B cell (primary cell): Measurements from ENCODE around the gene SHC3. TPM values are rescaled to one million over a fixed set of nuclear protein-coding genes. Genes with fewer than 3 reads are reported as not detected.

Source experiments
- ATAC-seq: fragments of 200-7000 bp; cut with Tn5 transposase; one replicate; pipeline ENCODE4 v1.10.0; 2021; ENCODE audit warnings: low read depth, mild to moderate bottlenecking, moderate number of reproducible peaks, moderate library complexity
- CTCF ChIA-PET: fragments of 350-600 bp; sonication (Branson Sonifier 250); formaldehyde crosslinking; loops from one replicate; lab custom pipeline; 2021; ENCODE audit warnings: antibody characterized with exemption, inconsistent platforms; lab: Charles Lee
- POLR2A ChIA-PET: fragments of 350-600 bp; sonication (Branson Sonifier 250); formaldehyde crosslinking; loops from one replicate; lab custom pipeline; 2021; ENCODE audit warnings: antibody characterized with exemption; lab: Charles Lee
- DNase-seq: peaks from one replicate; pipeline ENCODE4 v3.0.0; 2013
- H2AFZ ChIP-seq: 2 replicates; pipeline ENCODE4 v1.6.1; 2012; ENCODE audit warnings: mild to moderate bottlenecking, low read depth, low read length; ENCODE audit not compliant: insufficient read depth, poor library complexity, severe bottlenecking
- H3K27ac ChIP-seq, 2 donors: 1 replicate in 1 of 2; 2 replicates in 1 of 2; pipeline ENCODE4 v1.5.1; 2012 to 2013; ENCODE audit warnings: low read length in 2 of 2, mild to moderate bottlenecking in 2 of 2, moderate library complexity in 1 of 2
- H3K27me3 ChIP-seq, 4 experiments: fragments of 200-600 bp in 1 of 4; sonication (generic) in 1 of 4; replicated peaks in 1 of 4; 1 replicate in 2 of 4; 2 replicates in 2 of 4; pipeline versions ENCODE4 v1.6.1 to v1.7.0; 2013 to 2016; ENCODE audit warnings: low read length in 3 of 4, mild to moderate bottlenecking in 2 of 4, mixed read lengths in 1 of 4, moderate library complexity in 1 of 4; ENCODE audit not compliant: insufficient read depth in 4 of 4, control insufficient read depth in 3 of 4; ENCODE audit errors: control extremely low read depth in 1 of 4
- H3K36me3 ChIP-seq, 2 experiments: replicated peaks in 1 of 2; 1 replicate in 1 of 2; 2 replicates in 1 of 2; pipeline versions ENCODE4 v1.6.1 to v1.7.1; 2013; ENCODE audit warnings: low read length in 1 of 2; ENCODE audit not compliant: insufficient read depth in 2 of 2, control insufficient read depth in 1 of 2; ENCODE audit errors: control extremely low read depth in 1 of 2, extremely low read depth in 1 of 2
- H3K4me1 ChIP-seq, 2 donors: fragments of 200-600 bp in 1 of 2; sonication (generic) in 1 of 2; 1 replicate in 1 of 2; 2 replicates in 1 of 2; pipeline versions ENCODE4 v1.5.1 to v1.6.1; 2013 to 2017; ENCODE audit warnings: low read length in 2 of 2; ENCODE audit not compliant: control insufficient read depth in 2 of 2, insufficient read depth in 2 of 2
- H3K4me2 ChIP-seq: replicated peaks from 2 replicates; pipeline ENCODE3; 2012; ENCODE audit warnings: mild to moderate bottlenecking, low read depth, low read length; ENCODE audit not compliant: poor library complexity, severe bottlenecking
- H3K4me3 ChIP-seq, 5 experiments: fragments of 200-600 bp in 1 of 5; sonication (generic) in 1 of 5; 1 replicate in 3 of 5; 2 replicates in 2 of 5; pipeline versions ENCODE4 v1.5.1 to v1.7.0; 2011 to 2016; ENCODE audit warnings: low read length in 4 of 5, mild to moderate bottlenecking in 4 of 5, low read depth in 2 of 5, control low read depth in 1 of 5, moderate library complexity in 1 of 5; ENCODE audit not compliant: insufficient read depth in 1 of 5; ENCODE audit errors: control extremely low read depth in 1 of 5, extremely low read depth in 1 of 5
- H3K79me2 ChIP-seq: fragments of 200-600 bp; sonication (generic); one replicate; pipeline ENCODE4 v1.6.0; 2016; ENCODE audit warnings: low read length; ENCODE audit not compliant: control insufficient read depth, insufficient read depth
- H3K9ac ChIP-seq: fragments of 200-600 bp; sonication (generic); 2 replicates; pipeline ENCODE4 v1.6.1; 2017; ENCODE audit warnings: mild to moderate bottlenecking, low read length, moderate library complexity
- H3K9me3 ChIP-seq, 3 donors: one replicate each; pipeline versions ENCODE4 v1.6.1 to v1.7.1; 2013; ENCODE audit warnings: low read length in 2 of 3; ENCODE audit not compliant: control insufficient read depth in 2 of 3, insufficient read depth in 1 of 3; ENCODE audit errors: control extremely low read depth in 1 of 3
- H4K20me1 ChIP-seq: 2 replicates; pipeline ENCODE4 v1.6.0; 2012; ENCODE audit warnings: mild to moderate bottlenecking, low read length; ENCODE audit not compliant: insufficient read depth, control insufficient read depth, poor library complexity, severe bottlenecking
- H3K27ac Mint-ChIP-seq: one replicate; pipeline ENCODE4 v1.8.0; 2021; ENCODE audit warnings: mixed read lengths
- H3K27me3 Mint-ChIP-seq: one replicate; pipeline ENCODE4 v1.8.0; 2021; ENCODE audit warnings: mixed read lengths
- H3K4me1 Mint-ChIP-seq: one replicate; pipeline ENCODE4 v1.8.0; 2021; ENCODE audit warnings: mixed read lengths
- H3K4me3 Mint-ChIP-seq: one replicate; pipeline ENCODE4 v1.8.0; 2021; ENCODE audit warnings: mixed read lengths
- H3K9me3 Mint-ChIP-seq: one replicate; pipeline ENCODE4 v1.8.0; 2022; ENCODE audit warnings: mixed read lengths; ENCODE audit not compliant: insufficient read depth
- CTCF ChIP-seq: fragments of 200-600 bp; IDR thresholded peaks from one replicate; pipeline ENCODE4 v1.8.0; 2022; ENCODE audit warnings: antibody characterized with exemption, mild to moderate bottlenecking
- EZH2 ChIP-seq: IDR thresholded peaks from 2 replicates; pipeline ENCODE4 v1.6.1; 2012; ENCODE audit warnings: borderline replicate concordance, low read depth, mild to moderate bottlenecking, moderate library complexity, low read length; ENCODE audit not compliant: insufficient read depth, poor library complexity, severe bottlenecking
- WGBS: methylation state at CpG from one replicate; pipeline ENCODE4 v1.1.5; 2013; ENCODE audit warnings: missing lambda C conversion rate; ENCODE audit not compliant: insufficient coverage; 5-methylcytosine and 5-hydroxymethylcytosine counted together
- intact Hi-C: fragments of 100-400 bp; cut with micrococcal nuclease; formaldehyde crosslinking; loops from one replicate; pipeline ENCODE4 v1.10.0; 2022
- polyA plus RNA-seq: library from polyadenylated mRNA; depleted of rRNA; stranded (reverse); fragments of >200 nt; gene quantifications from 2 replicates; pipeline ENCODE4 v1.2.3, GENCODE V29; 2012
- total RNA-seq, 2 donors: library from RNA; stranded (reverse); fragments of 120-200 nt in 1 of 2; gene quantifications; 1 replicate in 1 of 2; 2 replicates in 1 of 2; pipeline versions ENCODE4 v1.2.3 to v1.2.4, GENCODE V29; 2013 to 2022

SHC3 gene
- total and polyA plus RNA-seq, 2 donors (not counting 1 experiment from before 2014, with no cell fraction given): 0.03 TPM; not detected in 1

- Histone ChIP-seq H3K27me3 (peaks cover 0 to 10% (median 0%) of the 10 kb centered on the region in 4 experiments), H3K4me3 (no peak overlapping the region), H4K20me1 (no peaks in the 10 kb centered on the region), H3K27ac (no peak overlapping the region), H3K4me2 (no peak overlapping the region), H3K36me3 (no peaks in the 10 kb centered on the region), H3K79me2 (no peaks in the 10 kb centered on the region), H3K9me3 (no peaks in the 10 kb centered on the region), H2AFZ (no peak overlapping the region), H3K4me1 (no peaks in the 10 kb centered on the region), H3K9ac (no peak overlapping the region)
- TF ChIP-seq CTCF: no peak
- no peak for TF ChIP-seq EZH2
- ATAC-seq (no peak), DNase-seq (no peak)
- no peaks in the 10 kb centered on the region for H3K9me3 Mint-ChIP-seq
- ChIA-PET CTCF (no interaction called here), POLR2A (no interaction called here)
- H3K4me1 Mint-ChIP-seq: no peaks in the 10 kb centered on the region
- H3K27ac Mint-ChIP-seq: no peak overlapping the region
- H3K4me3 Mint-ChIP-seq: no peak overlapping the region
- intact Hi-C loops: no loop called here
- peaks cover 14% of the 10 kb centered on the region for H3K27me3 Mint-ChIP-seq
- 92% methylated on average over 6 of the region's 6 CpGs for WGBS
These were observed 12.7 kb downstream of the SHC3 start for GRCh38 chr9:89165880-89166279.

DNA sequence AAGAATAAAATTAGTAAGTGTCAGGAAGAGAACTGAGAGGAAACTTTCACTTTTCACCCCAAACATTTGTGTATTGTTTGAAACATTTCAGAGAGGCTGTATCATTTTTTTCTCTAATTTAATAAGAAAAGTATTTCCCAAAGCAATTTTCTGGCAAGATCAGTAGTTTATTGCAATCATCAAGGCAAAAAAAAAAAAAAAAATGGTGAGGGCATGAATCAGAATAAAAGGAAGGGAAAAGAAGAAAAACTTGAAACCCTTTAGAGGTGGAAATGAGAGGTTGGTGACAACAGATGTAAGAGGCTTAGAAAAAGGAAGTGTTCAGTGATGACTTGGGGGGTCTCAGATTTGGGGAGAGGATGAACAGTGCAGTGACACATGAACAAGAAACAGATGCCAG lies 13.3 kb downstream of the SHC3 start:
- peaks cover 0 to 10% (median 1%) of the 10 kb centered on the region in 4 experiments for H3K27me3 ChIP-seq
- Mint-ChIP-seq H3K9me3 (no peaks in the 10 kb centered on the region), H3K4me3 (no peak overlapping the region), H3K4me1 (no peaks in the 10 kb centered on the region), H3K27ac (no peak overlapping the region), H3K27me3 (peaks cover 19% of the 10 kb centered on the region)
- POLR2A ChIA-PET: no interaction called here
- ATAC-seq (no peak), DNase-seq (no peak)
- no peaks in the 10 kb centered on the region for H4K20me1 ChIP-seq
- no peaks in the 10 kb centered on the region for H3K9me3 ChIP-seq
- no peak overlapping the region for H3K9ac ChIP-seq
- no peak for TF ChIP-seq CTCF
- no peak for TF ChIP-seq EZH2
- intact Hi-C loops: no loop called here
- no peak overlapping the region for H3K4me2 ChIP-seq
- no peaks in the 10 kb centered on the region for H3K36me3 ChIP-seq
- H3K4me1 ChIP-seq: no peaks in the 10 kb centered on the region
- H3K4me3 ChIP-seq: no peak overlapping the region
- H3K27ac ChIP-seq: no peak overlapping the region
- CTCF ChIA-PET: no interaction called here
- no peak overlapping the region for H2AFZ ChIP-seq
- no peaks in the 10 kb centered on the region for H3K79me2 ChIP-seq
